ENCODE measurements around the gene PTMS.

PTMS gene, protein sequence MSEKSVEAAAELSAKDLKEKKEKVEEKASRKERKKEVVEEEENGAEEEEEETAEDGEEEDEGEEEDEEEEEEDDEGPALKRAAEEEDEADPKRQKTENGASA

DNA sequence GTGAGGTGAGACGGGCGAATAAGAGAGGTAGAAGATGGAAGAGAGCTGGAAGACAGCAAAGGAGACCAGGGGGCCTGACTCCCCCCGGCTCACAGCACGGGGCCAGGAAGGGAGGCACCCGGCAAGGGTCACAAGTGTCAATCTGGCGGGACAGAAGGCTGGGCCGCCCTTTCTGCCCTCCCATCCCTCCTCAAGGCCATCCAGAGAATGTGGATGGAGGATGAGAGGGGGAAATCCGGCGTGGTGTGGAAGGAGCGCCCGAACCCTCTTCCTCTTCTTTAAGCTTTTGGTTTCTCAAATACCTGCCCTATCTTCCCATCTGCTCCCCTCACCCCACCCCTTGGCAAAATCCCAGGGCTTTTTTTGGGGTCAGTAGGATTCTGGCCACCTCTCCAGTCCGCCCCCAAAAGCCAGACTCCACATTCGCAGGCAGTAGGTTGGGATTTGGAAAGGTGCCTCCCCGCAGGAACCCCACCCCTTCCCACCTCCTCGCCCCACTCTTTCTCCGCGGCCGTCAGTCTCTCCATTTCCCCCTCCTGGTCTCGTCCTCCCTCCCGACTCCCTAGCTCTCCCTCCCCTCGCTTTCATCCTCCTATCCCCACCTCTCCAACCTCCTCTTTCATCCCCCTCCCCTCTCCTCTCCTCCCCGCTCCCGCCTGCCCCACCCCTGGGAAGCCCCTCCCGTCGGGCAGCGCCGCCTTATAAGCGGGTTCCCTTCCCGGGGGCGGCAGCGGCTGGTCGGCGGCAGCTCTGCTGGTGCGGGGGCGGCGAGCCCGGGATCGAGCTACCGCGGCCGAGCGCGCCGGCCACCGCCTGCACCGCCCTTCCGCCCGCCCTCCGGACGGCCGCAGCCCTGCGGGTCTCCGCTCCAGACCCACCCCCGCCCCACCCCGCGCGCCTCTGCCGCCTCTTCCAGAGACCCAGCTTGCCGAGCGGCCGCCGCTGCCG, at the start of gene PTMS:
Gene PTMS (plus strand): TSS at position 730 of the 948 bp plus-strand sequence. CDS start 343 bp downstream, outside the sequence.
- 0 out of 2 replicates have a peak, but pooled peaks have one; percentile 29 for TF ChIP-seq FOXM1 (IDR thresholded peaks at IDR 0.05; ENCODE audit: borderline replicate concordance)
- no peak for TF ChIP-seq FOXK2 (IDR thresholded peaks at IDR 0.05)
- ChIA-PET POLR2A (interaction anchor here (0.6 to 8.6 kb wide), 27 partner anchors 12 to 232 kb away, joined by 3 to 148 read pairs (median 4); partner anchors contain the start of genes CDCA3, COPS7A, ENO2 and GAPDH), CTCF (interaction anchor here (0.6 to 4.1 kb wide), 18 partner anchors 9 to 178 kb away, joined by 3 to 38 read pairs (median 4); partner anchors contain the start of genes C12orf57, COPS7A, GPR162 and MLF2)
- peak; percentile 58 for DNase-seq (ENCODE audit: extremely low spot score)

DNA sequence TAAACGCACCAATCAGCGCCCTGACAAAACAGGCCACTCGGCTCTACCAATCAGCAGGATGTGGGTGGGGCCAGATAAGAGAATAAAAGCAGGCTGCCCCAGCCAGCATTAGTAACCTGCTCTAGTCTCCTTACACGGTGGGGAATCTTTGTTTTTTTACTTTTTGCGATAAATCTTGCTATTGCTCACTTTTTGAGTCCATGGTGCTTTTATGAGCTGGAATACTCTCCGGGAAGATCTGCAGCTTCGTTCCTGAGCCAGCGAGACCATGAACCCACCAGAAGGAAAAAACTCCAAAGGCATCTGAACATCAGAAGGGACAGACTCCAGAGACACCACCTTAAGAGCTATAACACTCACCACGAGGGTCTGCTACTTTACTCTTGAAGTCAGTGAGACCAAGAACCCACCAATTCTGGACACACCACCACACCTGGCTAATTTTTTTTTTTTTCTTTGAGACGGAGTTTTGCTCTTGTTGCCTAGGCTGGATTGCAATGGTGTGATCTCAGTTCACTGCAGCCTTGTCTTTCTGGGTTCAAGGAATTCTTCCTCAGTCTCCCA, 49.2 kb upstream of the PTMS start:
- no peak for DNase-seq (ENCODE audit: extremely low spot score)
- CTCF ChIA-PET: interaction anchor here (0.7 kb wide), 1 partner anchor 35 kb away, joined by 3 read pairs; no protein-coding TSS in a partner anchor
- TF ChIP-seq ARNT (IDR thresholded peaks at IDR 0.05): no peak
- TF ChIP-seq LEF1 (IDR thresholded peaks at IDR 0.05; ENCODE audit: borderline replicate concordance): no peak
- TF ChIP-seq HDGF (IDR thresholded peaks at IDR 0.05; ENCODE audit: borderline replicate concordance): no peak
- TF ChIP-seq NFRKB (IDR thresholded peaks at IDR 0.05): no peak
- TF ChIP-seq ZNF384 (IDR thresholded peaks at IDR 0.05): no peak
- no peak for TF ChIP-seq FOXA1 (IDR thresholded peaks at IDR 0.05)
- TF ChIP-seq, protein P1, sequence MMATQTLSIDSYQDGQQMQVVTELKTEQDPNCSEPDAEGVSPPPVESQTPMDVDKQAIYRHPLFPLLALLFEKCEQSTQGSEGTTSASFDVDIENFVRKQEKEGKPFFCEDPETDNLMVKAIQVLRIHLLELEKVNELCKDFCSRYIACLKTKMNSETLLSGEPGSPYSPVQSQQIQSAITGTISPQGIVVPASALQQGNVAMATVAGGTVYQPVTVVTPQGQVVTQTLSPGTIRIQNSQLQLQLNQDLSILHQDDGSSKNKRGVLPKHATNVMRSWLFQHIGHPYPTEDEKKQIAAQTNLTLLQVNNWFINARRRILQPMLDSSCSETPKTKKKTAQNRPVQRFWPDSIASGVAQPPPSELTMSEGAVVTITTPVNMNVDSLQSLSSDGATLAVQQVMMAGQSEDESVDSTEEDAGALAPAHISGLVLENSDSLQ (IDR thresholded peaks at IDR 0.05): no peak
- TF ChIP-seq CTBP1 (IDR thresholded peaks at IDR 0.05; ENCODE audit: borderline replicate concordance): no peak
- TF ChIP-seq ELF4 (IDR thresholded peaks at IDR 0.05): no peak
- no peak for TF ChIP-seq FOXM1 (IDR thresholded peaks at IDR 0.05; ENCODE audit: borderline replicate concordance)
- TF ChIP-seq FOXK2 (IDR thresholded peaks at IDR 0.05): no peak
- no peak for TF ChIP-seq TARDBP (IDR thresholded peaks at IDR 0.05)
- TF ChIP-seq SP1 (IDR thresholded peaks at IDR 0.05): no peak
- TF ChIP-seq L3MBTL2 (conservative IDR thresholded peaks at IDR 0.05): no peak
- TF ChIP-seq BHLHE40 (IDR thresholded peaks at IDR 0.05; ENCODE audit: borderline replicate concordance): no peak
- no peak for TF ChIP-seq SUZ12 (IDR thresholded peaks at IDR 0.05)
- POLR2A ChIA-PET: no interaction called here

- CTCF ChIA-PET: interaction anchor here (0.5 to 1.9 kb wide), 5 partner anchors 16 to 150 kb away, joined by 3 to 5 read pairs (median 4); partner anchors contain the start of genes MLF2, PTMS and SPSB2
- TF ChIP-seq ZNF384 (IDR thresholded peaks at IDR 0.05) (no peak), ARNT (IDR thresholded peaks at IDR 0.05) (no peak), ELF4 (IDR thresholded peaks at IDR 0.05) (no peak), FOXA1 (IDR thresholded peaks at IDR 0.05) (no peak)
- POLR2A ChIA-PET: interaction anchor here (1.0 to 3.2 kb wide), 17 partner anchors 8 to 187 kb away, joined by 3 to 91 read pairs (median 9); partner anchors contain the start of genes CDCA3, GPR162, MLF2 and P3H3
- DNase-seq (ENCODE audit: extremely low spot score): no peak
Observed at GRCh38 chr12:6722863-6723262, 43.3 kb upstream of the PTMS start.

DNA sequence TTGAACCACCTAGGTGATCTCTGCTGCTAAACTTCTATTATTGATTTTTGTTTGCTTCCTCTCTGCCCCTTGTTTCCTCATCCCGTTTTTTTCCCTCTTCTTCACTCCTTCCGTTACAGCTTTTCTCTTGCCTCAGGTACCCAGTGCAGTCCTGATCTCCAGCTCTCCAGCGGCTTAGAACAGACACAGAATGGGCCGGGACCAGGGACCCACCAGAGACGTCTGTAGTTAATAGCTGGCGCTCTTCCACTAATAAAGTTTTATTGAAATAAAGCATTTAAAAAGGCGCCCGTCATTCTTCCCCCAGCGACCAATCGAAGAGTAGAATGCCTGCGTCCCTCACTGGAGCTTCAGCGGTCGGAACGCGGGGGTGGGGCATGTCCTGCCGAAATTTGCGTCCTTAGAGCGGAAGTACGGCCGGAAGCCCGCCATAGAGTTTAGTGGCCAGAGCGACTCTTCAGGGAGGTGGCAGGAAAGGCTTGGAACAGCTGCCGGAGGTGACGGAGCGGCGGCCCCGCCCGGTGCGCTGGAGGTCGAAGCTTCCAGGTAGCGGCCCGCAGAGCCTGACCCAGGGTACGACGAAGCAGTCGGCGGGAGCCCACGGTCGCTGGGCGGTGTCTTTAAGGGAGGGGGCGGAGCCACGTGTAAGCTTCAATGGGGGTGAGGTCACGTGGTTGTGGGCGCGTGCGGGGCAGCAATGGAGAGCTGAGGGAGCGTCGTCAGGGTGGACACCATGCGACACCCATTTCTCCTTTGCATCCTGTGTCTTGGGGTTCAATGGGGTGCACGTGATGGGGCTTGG, 42.4 kb upstream of the PTMS start, which contains the start of gene COPS7A:
Gene COPS7A (plus strand): TSS at position 440 of the 802 bp plus-strand sequence. CDS start 611 bp downstream, outside the sequence.
- TF ChIP-seq ARNT (IDR thresholded peaks at IDR 0.05) (no peak), FOXK2 (IDR thresholded peaks at IDR 0.05) (no peak), SP1 (IDR thresholded peaks at IDR 0.05) (no peak), L3MBTL2 (conservative IDR thresholded peaks at IDR 0.05) (peak; percentile 99), TARDBP (IDR thresholded peaks at IDR 0.05) (no peak), CTBP1 (IDR thresholded peaks at IDR 0.05; ENCODE audit: borderline replicate concordance) (no peak), HDGF (IDR thresholded peaks at IDR 0.05; ENCODE audit: borderline replicate concordance) (no peak), SUZ12 (IDR thresholded peaks at IDR 0.05) (no peak), ELF4 (IDR thresholded peaks at IDR 0.05) (peak; percentile 15; the same call in 1 of the 2 replicates), FOXM1 (IDR thresholded peaks at IDR 0.05; ENCODE audit: borderline replicate concordance) (no peak), NFRKB (IDR thresholded peaks at IDR 0.05) (no peak), LEF1 (IDR thresholded peaks at IDR 0.05; ENCODE audit: borderline replicate concordance) (no peak), FOXA1 (IDR thresholded peaks at IDR 0.05) (no peak), BHLHE40 (IDR thresholded peaks at IDR 0.05; ENCODE audit: borderline replicate concordance) (no peak), ZNF384 (IDR thresholded peaks at IDR 0.05) (peak; percentile 56; the same call in 1 of the 2 replicates)
- TF ChIP-seq, protein P1 (IDR thresholded peaks at IDR 0.05): peak; percentile 97
- peak; percentile 95 for DNase-seq (ENCODE audit: extremely low spot score)
- ChIA-PET POLR2A (interaction anchor here (0.6 to 3.2 kb wide), 60 partner anchors 9 to 275 kb away, joined by 3 to 91 read pairs (median 4); partner anchors contain the start of genes CDCA3, GPR162, LRRC23 and MLF2), CTCF (interaction anchor here (0.6 to 1.9 kb wide), 8 partner anchors 10 to 149 kb away, joined by 3 to 6 read pairs (median 4); partner anchors contain the start of genes GPR162, MLF2, PTMS and SPSB2)

DNA sequence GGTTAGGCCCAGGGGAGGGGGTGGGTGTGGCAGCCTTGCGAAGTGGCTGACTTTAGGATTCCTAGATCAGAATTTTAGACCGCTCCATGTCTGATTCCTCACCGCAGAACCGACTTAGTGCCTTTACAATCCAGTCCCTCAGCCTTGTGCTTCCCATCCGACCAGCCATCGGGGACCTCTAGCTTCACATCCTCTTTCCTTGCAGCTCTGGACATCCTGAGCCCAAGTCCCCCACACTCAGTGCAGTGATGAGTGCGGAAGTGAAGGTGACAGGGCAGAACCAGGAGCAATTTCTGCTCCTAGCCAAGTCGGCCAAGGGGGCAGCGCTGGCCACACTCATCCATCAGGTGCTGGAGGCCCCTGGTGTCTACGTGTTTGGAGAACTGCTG, 41.8 kb upstream of the PTMS start:
- CTCF ChIA-PET: interaction anchor here (0.6 to 1.9 kb wide), 7 partner anchors 10 to 149 kb away, joined by 3 to 6 read pairs (median 4); partner anchors contain the start of genes GPR162, PTMS and SPSB2
- no peak for TF ChIP-seq BHLHE40 (IDR thresholded peaks at IDR 0.05; ENCODE audit: borderline replicate concordance)
- no peak for TF ChIP-seq FOXA1 (IDR thresholded peaks at IDR 0.05)
- peak; percentile 65 for TF ChIP-seq L3MBTL2 (conservative IDR thresholded peaks at IDR 0.05)
- TF ChIP-seq HDGF (IDR thresholded peaks at IDR 0.05; ENCODE audit: borderline replicate concordance): no peak
- no peak for TF ChIP-seq NFRKB (IDR thresholded peaks at IDR 0.05)
- TF ChIP-seq, protein P1 (IDR thresholded peaks at IDR 0.05): no peak
- no peak for TF ChIP-seq SP1 (IDR thresholded peaks at IDR 0.05)
- POLR2A ChIA-PET: interaction anchor here (0.6 to 3.2 kb wide), 44 partner anchors 9 to 274 kb away, joined by 3 to 91 read pairs (median 5); partner anchors contain the start of genes CDCA3, GPR162, LRRC23 and MLF2
- DNase-seq (ENCODE audit: extremely low spot score): peak; percentile 26

Data from HEK293T (cell line).